Body of pancreas (tissue), 4 donors: ENCODE measurements around the gene RINT1.

ENCODE experiments used
- CTCF ChIP-seq, 7 experiments: fragments of 450-650 bp in 4 of 7; fragments of 200-600 bp in 3 of 7; sonication (generic) in 3 of 7; IDR thresholded peaks; one replicate each; pipeline ENCODE4 v1.5.1; 2016 to 2019; ENCODE audit warnings: antibody characterized with exemption in 7 of 7
- POLR2A ChIP-seq, 3 donors: fragments of 450-650 bp; IDR thresholded peaks; one replicate each; pipeline ENCODE4 v1.6.1; 2016; ENCODE audit warnings: antibody characterized with exemption in 3 of 3, mild to moderate bottlenecking in 2 of 3

GRCh38 chr7:105567024-105567423, 35.0 kb downstream of the RINT1 start:
- TF ChIP-seq CTCF (IDR thresholded peaks at IDR 0.05) (no peak), POLR2A (IDR thresholded peaks at IDR 0.05) (no peak)
